NCI-H187 treated with DMSO at 0.1 percent for 48 hours (cell line): ENCODE results near the gene CMIP.

ENCODE experiments used
- DNase-seq: peaks from one replicate; lab custom pipeline; 2025; lab: John Stamatoyannopoulos, UW

CMIP gene

GRCh38 chr16:81447383-81448101 lies 2.9 kb downstream of the CMIP start:
- DNase-seq, result no peak

GRCh38 chr16:81448154-81449131 lies 3.8 kb downstream of the CMIP start:
- no peak for DNase-seq

- no peak for DNase-seq
Observed at GRCh38 chr16:81449241-81449640, 4.6 kb downstream of the CMIP start.

GRCh38 chr16:81449899-81450608 lies 5.4 kb downstream of the CMIP start:
- no peak for DNase-seq

- DNase-seq, result no peak
Observed at GRCh38 chr16:81450783-81451491, 6.3 kb downstream of the CMIP start.

GRCh38 chr16:81451753-81452680 lies 7.4 kb downstream of the CMIP start:
- DNase-seq, result no peak

- DNase-seq, result no peak
Observed at GRCh38 chr16:81453091-81453728, 8.6 kb downstream of the CMIP start.

- no peak for DNase-seq
Observed at GRCh38 chr16:81454044-81454443, 9.4 kb downstream of the CMIP start.

- no peak for DNase-seq
Observed at GRCh38 chr16:81455006-81455405, 10.4 kb downstream of the CMIP start.

GRCh38 chr16:81455720-81456494 lies 11.3 kb downstream of the CMIP start:
- DNase-seq, result no peak

GRCh38 chr16:81456523-81457325 lies 12.1 kb downstream of the CMIP start:
- no peak for DNase-seq

- DNase-seq, result no peak
Observed at GRCh38 chr16:81457326-81458133, 12.9 kb downstream of the CMIP start.

- no peak for DNase-seq
Observed at GRCh38 chr16:81458149-81458669, 13.6 kb downstream of the CMIP start.

- no peak for DNase-seq
Observed at GRCh38 chr16:81458827-81459598, 14.4 kb downstream of the CMIP start.

GRCh38 chr16:81460075-81460474 lies 15.5 kb downstream of the CMIP start:
- DNase-seq, result no peak

GRCh38 chr16:81461243-81461642 lies 16.6 kb downstream of the CMIP start:
- DNase-seq, result no peak

- no peak for DNase-seq
Observed at GRCh38 chr16:81461766-81462165, 17.2 kb downstream of the CMIP start.
